NT2/D1 (cell line): Measurements from ENCODE around the gene AMPD3.

ENCODE experiments used
- SUZ12 ChIP-seq: IDR thresholded peaks from 2 replicates; pipeline ENCODE4 v1.6.1; 2011; ENCODE audit not compliant: insufficient read length, insufficient read depth; ENCODE audit errors: extremely low read depth
- YY1 ChIP-seq: IDR thresholded peaks from 2 replicates; pipeline ENCODE4 v1.6.1; 2011; ENCODE audit not compliant: insufficient read length, insufficient read depth
- ZNF274 ChIP-seq: IDR thresholded peaks from 2 replicates; pipeline ENCODE4 v1.6.1; 2011; ENCODE audit warnings: mild to moderate bottlenecking, low read depth, low read length

GRCh38 chr11:10418259-10418949 lies 36.7 kb upstream of the AMPD3 start:
- TF ChIP-seq YY1 (no peak), ZNF274 (no peak), SUZ12 (no peak)
